Panc1 (cell line): ENCODE results near the gene SMNDC1.

Source experiments
- POLR2AphosphoS5 ChIP-seq: IDR thresholded peaks from 2 replicates; pipeline ENCODE4 v1.6.1; 2012; ENCODE audit warnings: mild to moderate bottlenecking, low read depth, low read length, moderate library complexity
- TCF7L2 ChIP-seq: IDR thresholded peaks from 2 replicates; pipeline ENCODE4 v1.6.1; 2011; ENCODE audit warnings: mild to moderate bottlenecking, low read depth, low read length, inconsistent platforms
- TF ChIP-seq, protein P1 (sequence below): fragments of 450-650 bp; IDR thresholded peaks from 2 replicates; pipeline ENCODE4 v1.5.1; 2017; ENCODE audit warnings: mild to moderate bottlenecking

DNA sequence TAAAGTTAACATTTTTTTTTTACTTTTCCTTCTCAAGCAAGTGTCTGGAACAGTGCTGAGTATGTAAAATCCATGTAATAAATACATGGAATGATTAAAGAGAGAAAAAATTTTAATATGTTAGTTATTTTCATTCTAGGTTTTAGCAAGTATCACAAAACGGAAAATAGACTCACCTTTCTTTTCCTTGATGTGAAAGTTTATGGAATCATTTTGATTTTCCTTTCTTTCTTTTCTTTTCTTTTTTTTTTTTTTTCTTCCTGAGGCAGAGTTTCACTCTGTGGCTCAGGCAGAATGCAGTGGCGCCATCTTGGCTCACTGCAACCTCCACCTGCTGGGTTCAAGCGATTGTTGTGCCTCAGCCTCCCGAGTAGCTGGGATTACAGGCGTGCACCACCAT is 28.1 kb downstream of the SMNDC1 start:
- TF ChIP-seq, protein P1, sequence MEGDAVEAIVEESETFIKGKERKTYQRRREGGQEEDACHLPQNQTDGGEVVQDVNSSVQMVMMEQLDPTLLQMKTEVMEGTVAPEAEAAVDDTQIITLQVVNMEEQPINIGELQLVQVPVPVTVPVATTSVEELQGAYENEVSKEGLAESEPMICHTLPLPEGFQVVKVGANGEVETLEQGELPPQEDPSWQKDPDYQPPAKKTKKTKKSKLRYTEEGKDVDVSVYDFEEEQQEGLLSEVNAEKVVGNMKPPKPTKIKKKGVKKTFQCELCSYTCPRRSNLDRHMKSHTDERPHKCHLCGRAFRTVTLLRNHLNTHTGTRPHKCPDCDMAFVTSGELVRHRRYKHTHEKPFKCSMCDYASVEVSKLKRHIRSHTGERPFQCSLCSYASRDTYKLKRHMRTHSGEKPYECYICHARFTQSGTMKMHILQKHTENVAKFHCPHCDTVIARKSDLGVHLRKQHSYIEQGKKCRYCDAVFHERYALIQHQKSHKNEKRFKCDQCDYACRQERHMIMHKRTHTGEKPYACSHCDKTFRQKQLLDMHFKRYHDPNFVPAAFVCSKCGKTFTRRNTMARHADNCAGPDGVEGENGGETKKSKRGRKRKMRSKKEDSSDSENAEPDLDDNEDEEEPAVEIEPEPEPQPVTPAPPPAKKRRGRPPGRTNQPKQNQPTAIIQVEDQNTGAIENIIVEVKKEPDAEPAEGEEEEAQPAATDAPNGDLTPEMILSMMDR = no peak
- TF ChIP-seq TCF7L2 = no peak
- no peak for TF ChIP-seq POLR2AphosphoS5
